ENCODE data around the gene JAM3.
"Not testable (repeated sequence)": the region's sequence is repeated elsewhere in the genome, so short reads cannot be mapped to it uniquely, and the experiment has no call there.

JAM3 gene

DNA sequence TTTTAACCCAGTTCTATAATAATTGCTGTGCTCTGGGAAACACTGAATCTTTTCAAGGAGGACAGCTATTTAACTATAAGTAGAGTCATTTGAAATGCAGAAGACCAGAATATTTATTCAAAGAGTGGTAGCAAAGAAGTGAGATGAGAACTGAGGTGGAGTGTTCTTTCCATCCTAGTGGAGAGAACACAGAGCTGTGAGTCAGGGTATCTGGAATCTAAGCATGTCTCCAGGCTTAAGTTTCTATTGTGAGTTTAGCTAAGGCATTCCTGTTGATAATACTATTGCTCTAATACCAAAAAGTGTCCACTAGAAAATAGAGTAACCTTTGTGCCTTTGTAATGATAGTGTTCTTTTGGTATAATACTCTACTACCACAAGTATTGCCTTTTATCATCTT is 32.4 kb downstream of the JAM3 start:
- DNase-seq (ENCODE audit: low read depth in 2 of 2): no peak

DNA sequence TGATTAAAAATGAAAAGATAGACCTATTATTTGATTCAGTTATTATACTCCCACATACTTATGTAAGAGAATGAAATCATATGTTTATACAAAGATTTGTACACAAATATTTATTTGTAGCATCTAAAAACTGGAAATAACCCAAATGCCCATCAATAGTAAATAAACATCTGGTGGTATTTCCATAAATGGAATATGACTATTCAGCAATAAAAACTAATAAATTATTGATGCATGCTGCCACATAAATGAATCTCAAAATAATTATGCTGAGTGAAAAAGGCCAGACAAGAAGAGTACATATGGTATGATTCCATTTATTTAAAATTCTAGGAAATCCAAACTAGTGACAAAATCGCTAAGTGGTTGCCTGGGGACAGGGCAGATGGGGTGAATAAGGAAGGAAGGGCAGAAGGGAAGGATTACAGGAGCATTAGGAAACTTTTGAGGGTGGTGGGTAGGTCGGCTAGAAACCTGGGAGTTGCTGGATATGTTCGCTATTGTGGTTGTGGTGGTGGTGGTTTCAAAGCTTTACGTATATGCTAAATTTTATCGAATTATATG is 41.5 kb downstream of the JAM3 start:
- no peak for DNase-seq (ENCODE audit: low read depth in 2 of 2)

DNA sequence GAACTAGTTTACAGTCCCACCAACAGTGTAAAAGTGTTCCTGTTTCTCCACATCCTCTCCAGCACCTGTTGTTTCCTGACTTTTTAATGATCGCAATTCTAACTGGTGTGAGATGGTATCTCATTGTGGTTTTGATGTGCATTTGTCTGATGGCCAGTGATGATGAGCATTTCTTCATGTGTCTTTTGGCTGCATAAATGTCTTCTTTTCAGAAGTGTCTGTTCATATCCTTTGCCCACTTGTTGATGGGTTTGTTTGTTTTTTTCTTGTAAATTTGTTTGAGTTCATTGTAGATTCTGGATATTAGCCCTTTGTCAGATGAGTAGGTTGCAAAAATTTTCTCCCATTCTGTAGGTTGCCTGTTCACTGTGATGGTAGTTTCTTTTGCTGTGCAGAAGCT is 44.9 kb downstream of the JAM3 start:
- not testable (repeated sequence) for DNase-seq (ENCODE audit: low read depth in 2 of 2)

DNA sequence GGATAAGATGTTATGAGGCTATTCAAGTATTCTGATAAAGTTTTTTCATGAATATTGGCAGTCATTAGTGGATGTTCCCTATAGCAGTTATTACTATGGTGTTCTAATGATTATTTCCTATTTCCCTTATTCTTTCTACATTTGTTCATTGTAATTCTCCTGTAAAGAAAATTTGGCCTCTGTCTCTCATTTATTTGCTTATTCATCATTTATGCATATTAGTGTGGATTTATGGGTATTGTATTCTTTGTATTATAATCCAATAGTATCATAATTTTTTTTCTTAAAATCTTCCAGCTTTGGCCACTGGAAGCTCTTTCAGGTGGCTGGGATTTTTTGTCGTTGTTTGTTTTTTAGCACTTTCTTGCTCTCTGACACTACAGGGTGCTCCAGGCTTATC is 47.3 kb downstream of the JAM3 start:
- DNase-seq (ENCODE audit: low read depth in 2 of 2): no peak

DNA sequence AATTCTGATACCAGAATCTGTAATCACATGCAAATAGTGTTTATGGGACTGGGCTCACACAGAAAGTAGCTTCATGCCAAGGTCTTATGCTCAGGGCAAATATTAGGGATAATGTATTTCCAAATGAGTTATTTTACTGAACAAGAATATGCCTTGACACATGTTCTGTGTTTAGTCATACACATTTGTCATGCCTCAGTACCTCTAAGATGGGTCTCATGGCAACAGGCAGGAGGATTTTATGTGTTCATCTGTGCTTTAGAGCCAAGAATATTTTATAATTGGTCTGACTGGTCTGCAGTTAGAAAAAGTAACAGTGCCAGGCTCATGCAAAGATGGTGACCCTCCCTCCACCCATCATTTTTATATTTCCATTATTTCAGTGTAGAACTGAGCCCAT is 49.1 kb downstream of the JAM3 start:
- DNase-seq (ENCODE audit: low read depth in 2 of 2): no peak

DNA sequence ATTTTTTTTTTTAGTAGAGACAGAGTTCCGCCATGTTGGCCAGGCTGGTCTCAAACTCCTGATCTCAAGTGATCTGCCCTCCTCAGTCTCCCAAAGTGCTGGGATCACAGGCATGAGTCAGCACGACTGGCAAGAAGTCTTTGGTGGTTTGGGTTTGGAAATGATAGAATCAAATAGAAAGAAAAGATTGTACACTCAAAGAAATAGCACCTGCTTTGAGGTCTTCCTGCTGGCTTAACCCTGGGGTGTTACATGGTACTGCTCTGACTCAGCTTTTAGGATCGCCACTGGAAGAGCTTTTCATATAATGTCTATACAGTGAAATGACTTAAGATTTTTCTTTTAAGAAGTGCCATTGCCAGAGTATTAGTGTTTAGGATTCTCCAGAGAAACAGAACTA is 50.2 kb downstream of the JAM3 start:
- no peak for DNase-seq (ENCODE audit: low read depth in 2 of 2)

DNA sequence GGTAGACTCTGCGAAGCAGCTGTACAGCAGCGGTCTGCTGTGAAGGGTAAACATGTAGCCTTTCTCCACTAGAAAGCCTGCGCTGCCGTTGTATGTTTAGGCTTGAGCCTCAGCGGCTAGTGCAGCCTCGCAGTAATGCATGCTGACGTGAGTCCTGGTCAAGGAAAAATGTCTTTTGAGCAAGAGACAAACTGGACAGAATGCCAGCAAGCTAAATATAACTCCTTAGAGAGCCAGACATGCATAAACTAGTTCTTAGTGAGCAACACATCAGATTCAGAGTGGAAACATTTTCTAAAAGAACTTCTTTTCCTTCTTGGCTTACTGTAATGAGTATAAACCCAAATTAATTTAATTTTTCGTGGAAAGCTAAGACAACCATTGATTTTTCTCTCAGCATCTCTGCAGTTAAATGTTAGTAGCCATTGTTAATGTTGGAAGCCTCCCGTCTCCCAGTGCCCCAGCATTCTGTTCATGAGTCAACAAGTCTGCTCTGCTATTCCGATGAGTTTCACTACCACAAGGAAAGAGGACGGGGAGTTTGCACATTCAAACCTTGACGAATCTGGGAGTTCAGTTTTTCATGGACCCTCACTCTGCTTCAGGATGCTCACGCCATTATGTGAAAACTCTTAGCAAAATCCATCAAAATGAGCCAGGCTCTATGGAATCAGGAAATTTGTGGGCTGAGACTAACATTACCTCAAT is 51.4 kb downstream of the JAM3 start:
- no peak for DNase-seq (ENCODE audit: low read depth in 2 of 2)

DNA sequence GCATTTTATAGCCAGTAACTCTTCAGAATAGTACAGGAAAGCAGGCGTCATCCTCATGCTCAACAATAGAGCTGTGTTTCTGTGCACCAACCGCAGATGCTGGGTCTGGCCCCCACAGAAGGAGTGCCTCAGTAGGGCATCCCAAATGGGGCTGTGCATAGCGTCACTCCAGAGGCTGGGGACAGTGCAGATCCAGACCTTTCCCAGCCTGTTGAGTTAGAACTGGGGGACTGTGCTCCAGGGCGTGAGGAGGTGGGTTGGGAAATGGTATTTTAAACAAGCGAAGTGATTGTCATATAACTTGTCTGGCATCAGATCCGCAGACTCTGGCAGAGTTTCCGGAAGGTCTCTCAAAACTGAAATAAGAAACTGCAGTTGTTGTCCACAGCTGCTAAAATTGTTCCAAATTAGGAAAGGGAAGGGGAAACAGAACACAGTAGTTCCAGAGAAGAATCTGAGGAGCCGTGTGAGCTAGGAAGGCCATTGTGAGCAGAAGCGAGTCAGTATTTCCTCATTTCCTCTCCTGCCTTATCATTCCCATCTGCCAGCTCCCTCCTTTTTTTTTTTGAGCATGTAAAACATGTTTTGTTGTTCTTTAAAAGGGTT is 52.2 kb downstream of the JAM3 start:
- DNase-seq (ENCODE audit: low read depth in 2 of 2): no peak

DNA sequence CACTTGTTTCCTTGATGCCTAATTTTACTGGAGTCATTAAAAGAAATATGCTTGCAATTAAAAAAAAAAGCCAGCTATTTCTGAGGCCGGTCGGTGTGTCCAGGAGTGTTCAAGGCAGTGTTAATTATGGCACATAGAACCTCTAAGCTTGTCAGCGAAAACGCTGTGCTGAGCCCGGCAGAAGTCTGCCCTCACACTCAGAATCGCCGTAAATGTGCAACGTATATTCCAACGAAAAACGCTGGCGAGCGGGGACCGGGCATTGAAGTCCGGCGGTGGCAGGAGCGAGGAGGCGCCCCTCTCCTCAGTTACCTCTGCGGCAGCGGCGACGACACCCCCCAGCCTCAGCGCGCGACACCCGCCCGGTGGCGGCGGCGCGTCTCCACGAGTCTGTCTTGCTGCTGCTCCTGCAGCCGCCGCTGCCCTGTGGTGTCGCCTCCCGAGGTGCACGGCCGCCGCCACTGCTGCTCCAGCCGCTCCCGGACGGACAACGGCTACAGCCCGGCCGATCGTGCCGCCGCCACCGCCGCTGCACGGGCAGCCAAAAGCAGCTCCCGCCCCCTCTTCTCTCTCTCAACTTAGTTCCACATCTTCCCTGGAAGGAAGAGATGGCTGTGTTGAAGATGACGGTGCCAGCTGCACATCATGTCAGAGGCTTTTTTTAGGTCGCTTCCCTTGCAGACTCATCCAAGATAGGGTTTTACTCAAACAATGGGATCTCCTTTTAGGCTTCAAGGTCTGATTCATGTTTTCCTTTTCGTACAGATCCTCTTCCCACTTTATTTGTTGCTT is 56.0 kb downstream of the JAM3 start:
- DNase-seq (ENCODE audit: low read depth in 2 of 2): no peak

DNA sequence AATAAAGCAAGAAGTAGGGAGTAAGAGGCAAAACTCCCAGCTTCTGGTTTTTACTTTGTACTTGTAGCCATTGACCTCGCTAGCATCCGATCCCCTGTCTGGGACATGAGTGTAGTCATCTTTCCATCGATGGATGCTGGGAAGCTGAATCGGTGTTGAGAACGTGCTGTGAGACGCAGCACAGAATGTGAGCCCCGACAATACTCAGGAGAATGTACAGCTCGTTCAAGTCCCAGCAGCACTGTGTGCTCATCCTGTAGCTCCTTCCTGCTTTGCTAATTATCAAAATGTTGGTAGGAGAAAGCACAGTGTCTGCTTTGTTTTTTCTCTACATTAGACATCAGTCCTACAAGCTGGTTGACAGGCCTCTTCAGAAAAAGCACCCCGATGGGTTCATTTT is 56.6 kb downstream of the JAM3 start:
- DNase-seq (ENCODE audit: low read depth in 2 of 2): no peak

DNA sequence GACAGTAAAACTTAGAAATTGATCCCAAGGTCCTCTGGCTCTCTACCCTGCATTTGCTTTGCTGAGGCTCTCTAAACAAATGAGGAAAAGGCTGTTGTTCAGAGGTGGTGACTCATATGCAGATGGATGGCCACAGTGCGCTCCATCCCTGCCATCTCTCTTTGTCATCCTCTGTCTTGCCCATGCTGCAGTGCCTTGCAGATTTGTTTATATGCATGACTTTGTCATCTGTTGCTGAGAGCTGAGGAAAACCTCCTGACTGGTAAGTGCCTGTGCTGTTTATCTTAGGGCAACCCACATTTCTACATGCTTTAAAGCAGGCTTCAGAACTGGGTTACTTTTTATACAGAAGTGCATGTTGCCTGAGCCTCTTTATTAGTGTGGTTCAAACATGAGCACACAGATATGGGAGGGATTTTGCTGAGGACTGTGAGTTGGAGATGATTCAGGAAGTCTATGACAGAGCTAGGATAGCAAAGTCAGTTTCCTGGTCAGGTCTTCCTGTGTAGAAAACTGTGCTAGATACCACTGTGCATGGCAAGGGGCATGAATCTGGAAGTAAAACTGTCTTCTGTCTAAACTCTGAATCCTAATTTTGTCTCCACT is 57.4 kb downstream of the JAM3 start:
- DNase-seq (ENCODE audit: low read depth in 2 of 2): no peak

DNA sequence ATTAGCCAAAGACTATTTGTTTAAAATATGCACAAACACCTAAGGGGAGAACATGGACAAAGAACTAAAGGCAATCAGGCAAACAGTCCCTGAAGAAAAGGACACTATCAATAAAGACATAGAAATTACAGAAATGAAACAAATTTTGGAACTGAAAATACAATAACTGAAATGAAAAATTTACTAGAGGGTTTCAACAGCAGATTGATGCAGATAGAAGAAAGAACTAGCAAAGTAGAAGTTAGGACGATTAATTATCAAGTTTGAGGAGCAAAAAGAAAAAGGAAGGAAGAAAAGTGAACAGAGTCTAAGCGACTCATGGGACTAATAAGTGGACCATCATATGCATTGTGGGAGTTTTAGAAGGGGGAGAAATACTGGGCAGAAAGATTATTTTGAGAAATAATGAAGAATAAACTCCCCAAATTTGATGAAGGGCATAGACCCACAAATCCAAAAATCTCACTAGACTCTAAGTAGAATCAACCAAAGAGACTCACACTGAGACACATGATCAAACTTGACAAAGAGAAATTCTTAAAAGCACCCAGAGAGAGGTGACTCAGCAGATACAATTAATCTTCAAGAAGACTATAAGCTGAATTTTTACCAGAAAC is 62.9 kb downstream of the JAM3 start:
- DNase-seq (ENCODE audit: low read depth in 2 of 2): no peak

DNA sequence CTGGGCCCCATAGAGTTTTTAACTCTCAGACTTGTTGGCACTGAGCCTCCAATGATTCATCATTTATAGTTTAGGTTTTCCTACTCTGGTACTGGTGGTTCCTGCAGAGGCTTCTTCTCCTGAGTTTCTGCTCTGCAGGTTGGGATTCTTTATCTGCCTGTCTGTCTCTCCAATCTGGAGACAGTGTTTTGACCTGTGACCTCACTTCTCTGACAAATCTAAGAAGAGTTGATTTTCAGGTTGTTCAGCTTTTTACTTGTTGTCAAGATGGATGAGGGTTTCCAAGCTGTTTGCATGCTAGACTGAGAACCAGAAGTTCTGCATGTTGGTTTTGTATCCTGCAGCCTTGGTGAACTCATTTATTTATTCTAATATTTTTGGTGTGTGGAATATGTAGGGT is 63.9 kb downstream of the JAM3 start:
- DNase-seq (ENCODE audit: low read depth in 2 of 2): no peak

DNA sequence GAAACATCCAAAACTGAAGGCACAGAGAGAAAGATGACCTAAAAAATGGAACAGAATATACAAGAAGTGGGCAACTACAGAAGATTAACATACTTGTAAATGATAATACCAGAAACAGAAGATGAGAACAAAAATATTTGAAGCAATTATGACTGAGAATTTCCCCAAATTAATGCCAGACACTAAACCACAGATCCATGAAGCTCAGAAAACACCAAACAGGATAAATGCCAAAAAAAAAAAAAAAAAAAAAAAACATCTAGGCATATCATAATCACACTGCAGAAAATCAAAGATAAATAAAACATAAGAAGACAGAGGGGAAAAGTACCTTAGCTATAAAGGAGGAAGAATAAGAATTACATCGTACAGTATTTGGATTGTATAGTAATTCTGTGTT is 65.3 kb downstream of the JAM3 start:
- DNase-seq (ENCODE audit: low read depth in 2 of 2): no peak

DNA sequence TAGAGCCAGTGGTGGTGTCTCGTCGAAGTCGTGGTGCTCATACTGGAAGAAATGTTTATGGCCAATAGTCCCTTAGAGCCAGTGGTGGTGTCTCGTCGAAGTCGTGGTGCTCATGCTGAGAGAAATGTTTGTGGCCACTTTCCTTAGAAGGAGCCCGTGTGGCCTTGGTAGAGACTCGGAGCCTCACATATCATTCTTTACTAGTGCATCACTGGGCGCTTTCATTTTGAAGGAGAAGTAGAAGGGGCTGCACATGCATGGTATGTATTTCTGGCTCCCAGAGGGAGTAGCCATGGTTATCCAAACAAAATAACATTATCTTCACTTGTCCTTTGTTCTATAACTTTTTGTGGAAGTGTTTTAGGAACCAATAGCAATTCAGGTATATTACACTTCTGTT is 69.5 kb downstream of the JAM3 start:
- no peak for DNase-seq (ENCODE audit: low read depth in 2 of 2)

DNA sequence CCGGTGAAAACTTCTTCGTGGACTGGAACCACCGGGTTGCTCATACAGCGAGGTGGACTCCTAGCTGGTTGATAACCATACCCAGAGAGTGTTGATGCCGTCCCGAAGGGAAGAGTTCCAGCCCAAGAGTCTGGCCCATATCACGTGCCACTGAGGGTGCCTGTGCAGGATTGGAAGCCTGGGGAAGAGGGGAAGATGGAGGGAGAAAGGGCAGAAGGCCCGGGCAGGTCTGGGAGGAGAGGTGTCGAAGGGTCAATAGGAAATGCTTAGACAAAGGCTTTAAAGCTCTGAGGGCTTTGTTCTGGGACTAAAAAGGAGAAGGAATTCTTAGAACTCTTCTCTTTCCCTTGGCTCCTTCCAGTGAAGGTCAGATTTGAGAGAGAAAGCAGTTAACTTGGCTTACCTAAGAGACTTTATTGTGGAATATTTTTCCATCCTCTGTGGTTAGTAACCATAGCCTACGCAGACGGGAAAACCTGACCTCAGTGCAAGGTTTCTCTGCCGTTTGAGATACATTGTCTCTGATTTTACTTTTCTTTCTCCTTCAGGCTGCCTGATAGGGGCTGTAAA is 70.5 kb downstream of the JAM3 start:
- DNase-seq (ENCODE audit: low read depth in 2 of 2): no peak

DNA sequence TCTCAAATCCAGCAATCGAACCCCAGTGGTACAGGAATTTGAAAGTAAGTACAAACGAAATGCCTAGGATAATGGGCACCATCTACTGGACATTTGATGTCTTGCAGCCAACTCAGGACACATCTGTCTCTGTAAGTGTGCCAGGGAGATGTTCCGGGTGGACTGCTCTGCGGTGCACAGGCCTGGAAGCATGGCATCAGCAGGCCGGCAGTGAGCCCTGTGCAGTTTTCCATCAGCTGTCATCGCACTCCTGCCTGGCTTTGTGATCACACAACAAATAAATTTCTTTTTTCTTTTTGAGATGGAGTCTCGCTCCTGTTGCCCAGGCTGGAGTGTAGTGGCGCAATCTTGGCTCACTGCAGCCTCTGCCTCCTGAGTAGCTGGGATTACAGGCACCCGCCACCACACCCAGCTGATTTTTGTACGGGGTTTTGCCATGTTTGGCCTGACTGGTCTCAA is 71.0 kb downstream of the JAM3 start:
- peak in 1 of 2 donors; percentile 15 for DNase-seq (ENCODE audit: low read depth in 2 of 2)

DNA sequence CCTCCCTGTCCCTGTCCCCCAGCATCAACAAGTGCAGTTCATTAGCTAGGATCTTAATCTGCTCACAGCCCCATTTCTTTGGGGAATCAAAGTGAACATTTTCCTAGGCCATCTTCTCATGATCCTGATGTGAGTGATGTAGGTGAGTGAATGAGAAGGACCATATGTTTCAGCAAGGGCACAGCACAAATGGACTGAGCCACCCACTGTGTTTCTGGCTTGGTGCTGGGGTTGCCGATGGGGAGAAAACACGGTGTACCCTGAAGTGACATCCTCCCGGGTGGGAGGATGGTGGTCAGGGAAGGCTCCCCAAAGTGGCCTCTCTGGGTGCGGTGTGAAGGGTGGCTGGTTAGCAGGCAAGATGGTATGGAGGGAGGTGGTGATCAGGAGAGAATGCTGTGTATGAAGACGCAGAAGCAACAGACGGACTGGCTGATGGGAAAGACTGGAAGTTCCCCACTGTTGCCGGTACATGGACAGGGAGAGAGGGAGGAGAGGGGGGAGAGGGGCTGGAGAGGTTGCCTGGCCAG is 72.2 kb downstream of the JAM3 start:
- no peak for DNase-seq (ENCODE audit: low read depth in 2 of 2)

DNA sequence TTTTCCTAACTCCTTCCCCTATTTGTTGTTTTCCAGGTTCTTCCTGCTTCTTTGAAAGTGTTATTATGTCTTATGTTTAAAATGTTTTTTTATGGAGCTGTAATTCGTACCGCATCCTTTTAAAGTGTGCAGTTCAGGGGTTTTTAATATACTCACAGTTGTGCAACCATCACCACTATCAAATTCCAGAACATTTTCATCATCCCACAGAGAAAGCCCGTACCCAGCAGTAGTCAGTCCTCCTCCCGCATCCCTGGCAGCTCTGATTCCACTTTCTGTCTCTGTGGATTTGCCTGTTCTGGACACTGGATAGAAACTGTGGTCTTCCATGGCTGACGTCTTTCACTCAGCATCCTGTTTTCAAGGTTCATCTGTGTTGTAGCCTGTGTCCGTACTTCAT is 73.7 kb downstream of the JAM3 start:
- no peak for DNase-seq (ENCODE audit: low read depth in 2 of 2)

DNA sequence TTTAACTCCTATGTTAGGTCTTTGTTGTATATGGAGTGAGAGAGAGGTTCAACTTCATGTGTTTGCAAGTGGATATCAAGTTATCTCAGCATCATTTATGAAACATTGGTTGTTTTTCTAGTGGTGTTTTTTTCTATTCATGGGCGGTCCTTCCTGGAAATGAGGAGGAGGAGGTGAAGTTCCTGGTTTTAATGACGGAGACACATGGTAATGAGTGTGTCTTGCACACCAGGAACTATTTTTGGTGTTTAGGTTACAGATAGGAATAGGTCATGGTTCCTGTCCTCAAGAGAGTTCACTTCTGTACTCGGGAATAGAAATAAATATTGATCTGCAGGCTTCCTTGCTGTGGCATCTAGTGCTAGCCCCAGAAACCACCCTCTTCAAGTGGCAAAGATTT is 74.9 kb downstream of the JAM3 start:
- no peak for DNase-seq (ENCODE audit: low read depth in 2 of 2)

DNA sequence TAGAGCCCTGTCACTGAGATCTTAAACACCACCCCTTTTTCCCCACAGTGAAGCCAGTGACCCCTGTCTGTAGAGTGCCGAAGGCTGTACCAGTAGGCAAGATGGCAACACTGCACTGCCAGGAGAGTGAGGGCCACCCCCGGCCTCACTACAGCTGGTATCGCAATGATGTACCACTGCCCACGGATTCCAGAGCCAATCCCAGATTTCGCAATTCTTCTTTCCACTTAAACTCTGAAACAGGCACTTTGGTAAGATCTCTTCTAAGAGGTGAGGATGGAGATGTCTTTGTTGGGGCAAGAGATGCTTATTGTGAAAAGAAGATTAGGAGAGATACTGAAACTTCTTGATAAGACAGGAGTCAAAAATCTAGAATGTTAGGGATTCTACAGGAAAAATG is 75.9 kb downstream of the JAM3 start:
- no peak for DNase-seq (ENCODE audit: low read depth in 2 of 2)

Data from stimulated activated CD8-positive, alpha-beta memory T cell treated with anti-CD3 and anti-CD28 coated beads, Interleukin-15, amount 100 ng/mL, for 48 hours (primary cell).